Measurements from ENCODE around the gene ZBTB5.
"Not testable (repeated sequence)": the region's sequence is repeated elsewhere in the genome, so short reads cannot be mapped to it uniquely, and the experiment has no call there.

The ZBTB5 gene

DNA sequence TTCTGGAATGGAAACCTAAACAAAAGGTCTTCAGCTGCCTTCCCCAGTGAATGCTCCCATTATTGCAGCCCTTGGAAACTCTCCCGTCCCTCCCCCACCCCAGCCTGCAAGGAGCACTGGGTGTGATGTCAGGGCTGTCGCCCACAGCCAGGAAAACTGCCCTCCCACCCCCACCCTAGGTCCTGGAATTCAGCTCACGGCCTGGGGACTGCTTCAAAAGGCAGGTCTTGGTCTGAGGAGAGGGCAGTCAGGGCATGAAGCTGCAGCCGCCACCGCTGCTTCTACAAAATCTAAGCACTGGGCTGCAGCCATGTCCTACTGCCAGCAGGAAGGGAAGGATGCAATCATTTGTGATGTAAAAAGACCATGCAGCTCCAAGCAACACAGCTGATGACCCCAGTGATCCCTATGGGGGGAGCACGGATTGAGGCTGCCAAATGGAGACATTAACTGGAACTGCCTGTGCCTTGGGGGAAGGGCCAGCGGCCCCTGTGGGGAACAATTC lies 31.3 kb downstream of the ZBTB5 start:
- DNase-seq (ENCODE audit: extremely low read depth, low read depth): no peak
- TF ChIP-seq CTCF (IDR thresholded peaks at IDR 0.05; ENCODE audit: low read depth, low read length): no peak

GRCh38 chr9:37432020-37432419 lies 33.2 kb downstream of the ZBTB5 start:
- TF ChIP-seq CTCF (IDR thresholded peaks at IDR 0.05; ENCODE audit: low read depth, low read length): no peak
- no peak for DNase-seq (ENCODE audit: extremely low read depth, low read depth)

- no peak for TF ChIP-seq CTCF (IDR thresholded peaks at IDR 0.05; ENCODE audit: low read depth, low read length)
Measured at GRCh38 chr9:37430841-37431597, 34.2 kb downstream of the ZBTB5 start.

DNA sequence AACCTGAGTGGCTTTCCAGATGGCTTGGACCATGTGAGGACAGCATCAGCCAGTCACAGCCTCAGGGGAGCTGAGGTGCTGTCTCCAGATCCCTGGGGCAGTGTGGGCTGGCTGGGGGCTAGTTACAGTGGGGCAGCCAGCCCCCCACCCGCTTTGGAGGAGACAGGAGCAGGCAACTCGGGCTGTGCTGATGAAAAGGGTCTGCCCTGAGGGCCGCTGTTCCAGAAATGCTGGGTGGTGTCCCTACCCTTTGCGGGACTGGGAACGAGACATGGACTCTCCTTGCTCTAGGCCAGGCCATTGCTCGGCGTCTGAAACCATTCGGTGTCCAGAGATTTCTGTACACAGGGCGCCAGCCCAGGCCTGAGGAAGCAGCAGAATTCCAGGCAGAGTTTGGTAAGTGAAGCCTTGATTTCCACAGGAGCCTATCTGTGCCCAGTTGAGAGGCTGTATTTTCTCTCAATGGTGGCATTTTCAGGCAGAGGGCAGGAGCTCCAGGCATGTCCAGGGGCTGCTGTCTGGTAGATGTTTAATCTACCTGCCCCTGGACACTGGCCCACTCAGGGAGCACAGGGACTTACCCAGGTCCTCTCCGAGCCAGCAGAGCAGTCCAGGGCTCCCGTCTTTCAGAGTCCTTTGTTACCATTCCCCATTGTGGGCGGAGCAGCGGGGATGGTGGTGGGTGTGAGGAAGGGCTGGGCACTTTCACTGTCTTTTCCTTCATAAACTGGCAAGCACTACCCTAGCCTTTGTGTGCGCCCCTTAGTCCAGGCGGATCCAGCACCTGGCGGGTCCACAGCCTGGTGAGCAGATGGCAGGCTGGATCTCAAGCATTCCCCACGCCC lies 35.6 kb downstream of the ZBTB5 start:
- no peak for DNase-seq (ENCODE audit: extremely low read depth, low read depth)
- no peak for TF ChIP-seq CTCF (IDR thresholded peaks at IDR 0.05; ENCODE audit: low read depth, low read length)

More at GRCh38 chr9:37430841-37431597, 34.2 kb downstream of the ZBTB5 start:
- DNase-seq (ENCODE audit: extremely low read depth, low read depth): no peak

GRCh38 chr9:37428345-37428744 lies 36.9 kb downstream of the ZBTB5 start:
- no peak for DNase-seq (ENCODE audit: extremely low read depth, low read depth)
- no peak for TF ChIP-seq CTCF (IDR thresholded peaks at IDR 0.05; ENCODE audit: low read depth, low read length)

DNA sequence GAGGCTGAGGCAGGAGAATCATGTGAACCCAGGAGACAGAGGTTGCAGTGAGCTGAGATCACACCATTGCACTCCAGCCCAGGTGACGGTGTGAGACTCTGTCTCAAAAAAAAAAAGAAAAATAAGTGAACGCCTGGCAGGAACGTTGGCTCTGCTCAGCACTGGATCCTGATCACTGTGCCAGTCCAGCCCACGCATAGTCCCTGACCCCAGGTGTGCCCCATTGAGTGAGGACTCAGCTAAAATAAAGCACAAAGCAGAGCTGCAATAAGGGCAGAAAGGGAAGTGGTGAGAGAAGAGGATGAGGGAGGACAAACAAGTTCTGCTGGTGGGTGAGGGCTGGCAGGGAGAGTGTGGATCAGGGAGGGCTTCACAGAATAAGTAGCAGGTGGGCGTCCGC lies 38.4 kb downstream of the ZBTB5 start:
- no peak for DNase-seq (ENCODE audit: extremely low read depth, low read depth)
- no peak for TF ChIP-seq CTCF (IDR thresholded peaks at IDR 0.05; ENCODE audit: low read depth, low read length)

DNA sequence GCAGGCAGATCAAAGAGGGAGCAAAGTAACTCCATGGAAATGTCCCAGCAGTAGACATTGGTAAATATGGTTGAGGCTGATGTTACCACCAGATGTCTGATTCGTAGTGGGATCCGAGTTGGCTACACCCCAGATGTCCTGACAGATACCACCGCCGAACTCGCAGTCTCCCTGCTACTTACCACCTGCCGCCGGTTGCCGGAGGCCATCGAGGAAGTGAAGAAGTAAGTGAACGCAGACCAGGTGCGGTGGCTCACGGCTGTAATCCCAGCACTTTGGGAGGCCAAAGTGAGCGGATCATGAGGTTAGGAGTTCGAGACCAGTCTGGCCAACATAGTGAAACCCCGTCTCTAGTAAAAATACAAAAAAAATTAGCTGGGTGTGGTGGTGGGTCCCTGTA lies 38.8 kb downstream of the ZBTB5 start:
- not testable (repeated sequence) for DNase-seq (ENCODE audit: extremely low read depth, low read depth)
